LNCAP (cell line): ENCODE measurements around the gene MT1H.

Experiments used
- TF ChIP-seq, protein P1 (sequence below): fragments of 450-650 bp; IDR thresholded peaks from 2 replicates; pipeline ENCODE4 v1.5.1; 2017; ENCODE audit warnings: mild to moderate bottlenecking

Gene MT1H

DNA sequence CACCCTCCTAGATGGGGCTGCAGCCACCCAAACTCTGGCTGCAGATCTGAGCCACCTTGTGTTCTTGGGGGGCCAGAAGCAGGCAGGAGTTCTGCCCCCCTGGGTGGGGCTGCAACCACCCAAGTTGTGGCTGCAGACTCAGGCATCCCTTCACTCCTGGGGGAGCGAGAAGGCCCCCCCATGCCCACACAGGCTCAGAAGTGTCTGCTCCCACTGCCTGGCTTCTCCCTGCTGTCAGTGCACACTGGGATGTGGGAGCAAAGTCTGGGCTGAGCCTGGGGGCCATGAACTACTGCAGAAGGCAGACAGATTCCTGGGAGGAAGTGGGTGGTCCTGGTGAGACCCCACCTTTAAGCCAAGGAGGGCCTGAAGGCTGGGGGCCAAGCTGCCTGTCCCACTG is 25.6 kb downstream of the MT1H start:
- TF ChIP-seq, protein P1, sequence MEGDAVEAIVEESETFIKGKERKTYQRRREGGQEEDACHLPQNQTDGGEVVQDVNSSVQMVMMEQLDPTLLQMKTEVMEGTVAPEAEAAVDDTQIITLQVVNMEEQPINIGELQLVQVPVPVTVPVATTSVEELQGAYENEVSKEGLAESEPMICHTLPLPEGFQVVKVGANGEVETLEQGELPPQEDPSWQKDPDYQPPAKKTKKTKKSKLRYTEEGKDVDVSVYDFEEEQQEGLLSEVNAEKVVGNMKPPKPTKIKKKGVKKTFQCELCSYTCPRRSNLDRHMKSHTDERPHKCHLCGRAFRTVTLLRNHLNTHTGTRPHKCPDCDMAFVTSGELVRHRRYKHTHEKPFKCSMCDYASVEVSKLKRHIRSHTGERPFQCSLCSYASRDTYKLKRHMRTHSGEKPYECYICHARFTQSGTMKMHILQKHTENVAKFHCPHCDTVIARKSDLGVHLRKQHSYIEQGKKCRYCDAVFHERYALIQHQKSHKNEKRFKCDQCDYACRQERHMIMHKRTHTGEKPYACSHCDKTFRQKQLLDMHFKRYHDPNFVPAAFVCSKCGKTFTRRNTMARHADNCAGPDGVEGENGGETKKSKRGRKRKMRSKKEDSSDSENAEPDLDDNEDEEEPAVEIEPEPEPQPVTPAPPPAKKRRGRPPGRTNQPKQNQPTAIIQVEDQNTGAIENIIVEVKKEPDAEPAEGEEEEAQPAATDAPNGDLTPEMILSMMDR, result no peak

DNA sequence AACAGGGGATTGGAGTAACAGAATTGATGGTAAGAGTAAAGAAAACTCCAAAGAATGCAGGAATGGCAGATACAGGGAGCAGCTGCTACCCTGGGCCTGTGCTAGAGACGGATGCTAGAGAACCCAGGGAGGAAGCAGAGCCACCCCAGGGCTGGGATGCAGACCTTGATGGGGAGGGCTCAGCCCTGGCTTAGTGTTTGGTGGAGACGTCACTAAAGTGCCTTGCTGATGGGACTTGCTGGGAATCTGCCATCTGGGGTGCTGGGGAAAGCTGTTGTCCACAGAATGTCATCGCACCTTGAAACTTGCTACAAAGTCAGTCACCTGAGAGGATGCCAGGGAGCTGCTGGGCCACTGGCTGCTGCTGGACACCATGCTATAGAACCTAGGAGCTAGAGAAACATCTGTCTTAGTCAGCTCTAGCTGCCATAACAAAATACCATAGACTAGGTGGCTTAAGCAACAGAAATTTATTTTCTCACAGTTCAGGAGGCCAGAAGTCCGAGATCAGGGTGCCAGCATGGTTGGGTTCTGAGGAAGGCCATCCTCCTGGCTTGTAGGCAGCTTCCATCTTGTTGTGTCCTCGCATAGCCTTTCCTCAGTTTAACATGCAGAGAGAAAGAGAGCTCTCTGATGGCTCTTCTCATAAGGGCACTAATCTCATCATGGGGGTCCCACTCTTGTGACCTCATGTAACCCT is 28.0 kb downstream of the MT1H start:
- TF ChIP-seq, protein P1, result no peak

DNA sequence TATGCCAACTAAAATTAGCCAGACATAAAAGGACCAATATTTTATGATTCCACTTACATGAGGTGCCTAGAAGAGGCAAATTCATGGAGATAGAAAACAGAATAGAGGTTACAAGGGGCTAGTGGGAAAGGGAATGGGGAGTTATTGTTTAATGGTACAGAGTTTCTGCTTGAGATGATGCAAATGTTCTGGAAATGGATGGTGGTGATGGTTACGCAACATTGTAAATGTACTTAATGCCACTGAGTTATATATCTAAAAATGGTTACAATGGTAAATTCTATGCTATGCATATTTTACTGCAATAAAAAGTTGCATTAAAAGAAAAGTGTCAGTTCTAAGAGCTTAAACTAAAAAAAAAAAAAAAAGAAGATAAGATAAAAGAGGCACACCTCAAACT is 30.6 kb downstream of the MT1H start:
- TF ChIP-seq, protein P1, result no peak

DNA sequence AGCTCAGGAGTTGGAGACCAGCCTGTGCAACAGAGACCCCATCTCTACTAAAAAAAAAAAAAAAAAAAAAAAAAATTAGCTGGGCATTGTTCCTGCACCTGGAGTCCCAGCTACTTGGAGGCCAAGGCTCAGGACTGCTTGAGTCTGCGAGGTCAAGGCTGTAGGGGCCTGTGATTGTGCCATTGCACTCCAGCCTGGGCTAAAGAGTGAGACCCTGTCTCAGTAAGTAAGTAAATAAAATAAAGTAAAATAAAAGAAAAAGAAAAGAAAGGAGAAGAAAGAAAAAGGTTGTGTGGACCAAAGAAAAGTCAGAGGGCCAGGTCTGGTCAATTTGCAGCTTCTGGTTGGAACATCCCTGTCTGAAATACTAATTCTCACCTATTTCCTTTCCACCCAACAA is 31.0 kb downstream of the MT1H start:
- TF ChIP-seq, protein P1, result no peak

DNA sequence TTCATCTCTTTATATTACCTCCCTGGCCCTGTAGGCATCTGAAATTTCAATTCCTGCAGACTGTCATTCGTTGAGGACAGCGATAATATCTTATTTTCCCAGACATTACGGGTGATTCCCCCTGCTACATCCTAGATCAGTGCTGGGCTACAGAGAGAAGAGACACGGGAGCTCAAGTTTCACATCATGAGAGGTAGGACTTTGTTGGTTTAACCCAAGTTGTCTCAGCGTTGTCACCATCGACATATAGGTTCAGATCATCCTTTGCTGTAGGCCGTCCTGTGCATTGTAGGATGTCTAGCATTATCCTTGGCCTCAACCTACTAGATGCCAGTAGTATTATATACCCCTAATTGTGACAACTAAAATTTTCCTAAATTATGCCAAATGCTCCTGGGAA is 31.9 kb downstream of the MT1H start:
- TF ChIP-seq, protein P1, result no peak

DNA sequence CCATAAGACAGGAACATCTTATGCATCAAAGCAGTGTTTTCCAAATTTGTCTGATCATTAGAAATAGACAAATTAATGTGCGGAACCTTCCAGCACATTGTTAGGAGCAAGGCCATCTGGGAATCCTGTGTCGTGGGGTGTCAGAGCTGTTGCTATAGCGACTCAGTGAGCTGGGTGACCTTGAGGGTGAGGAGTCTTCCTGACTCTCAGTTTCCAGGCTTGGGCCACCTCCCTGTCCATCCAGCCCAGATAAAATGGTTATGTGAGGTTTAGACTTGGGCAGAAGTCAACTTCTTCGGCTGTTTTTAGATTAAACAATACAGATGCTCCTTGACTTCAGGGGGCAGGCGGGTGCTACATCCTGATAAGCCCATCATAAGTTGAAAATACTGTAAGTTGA is 33.2 kb downstream of the MT1H start:
- TF ChIP-seq, protein P1, result no peak

DNA sequence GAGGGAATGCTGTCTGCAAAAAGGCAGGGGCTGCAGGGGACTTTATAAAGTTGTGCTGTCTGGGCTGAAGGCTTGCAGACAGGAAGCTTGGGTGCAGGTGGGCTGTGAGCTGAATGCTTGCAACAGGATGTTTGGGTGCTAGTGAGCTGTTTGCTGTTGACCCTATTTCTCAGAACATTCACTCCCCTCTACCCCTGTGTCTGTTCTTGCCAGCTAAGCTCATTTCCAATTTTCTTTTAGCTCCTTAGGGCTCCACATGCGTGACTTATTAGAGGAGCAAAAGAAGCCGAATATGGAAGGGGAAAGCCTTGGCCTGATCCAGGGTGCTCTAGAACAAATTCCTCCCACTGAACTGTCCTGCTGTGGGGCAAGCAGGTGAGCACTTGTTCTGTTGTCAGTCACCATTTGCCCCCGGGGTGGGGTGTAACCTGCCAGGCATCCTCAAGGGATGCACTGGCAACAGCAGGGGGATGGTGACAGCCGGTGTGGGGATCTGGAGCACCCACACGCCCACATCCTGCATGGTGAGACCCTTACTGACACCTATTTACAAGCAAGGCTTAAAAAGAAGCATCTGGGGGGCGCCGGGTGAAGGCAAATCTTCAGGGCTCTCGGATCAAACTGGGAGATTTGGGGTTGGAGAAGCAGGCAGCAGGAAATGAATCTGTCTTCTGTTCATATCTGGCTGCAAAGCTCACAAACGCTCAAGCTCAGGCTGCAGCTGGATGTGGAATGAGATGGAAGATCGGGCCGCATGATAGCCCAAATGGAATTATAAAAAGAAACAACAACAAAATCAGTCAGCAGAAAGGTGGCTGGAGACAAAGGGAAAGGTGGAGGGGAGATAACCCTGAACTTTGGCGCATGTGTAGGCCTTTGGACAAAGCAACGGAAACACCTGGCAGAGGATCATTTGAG is 39.2 kb downstream of the MT1H start:
- TF ChIP-seq, protein P1, result no peak
